ENCODE results near the gene EXOSC9.

EXOSC9 gene

DNA sequence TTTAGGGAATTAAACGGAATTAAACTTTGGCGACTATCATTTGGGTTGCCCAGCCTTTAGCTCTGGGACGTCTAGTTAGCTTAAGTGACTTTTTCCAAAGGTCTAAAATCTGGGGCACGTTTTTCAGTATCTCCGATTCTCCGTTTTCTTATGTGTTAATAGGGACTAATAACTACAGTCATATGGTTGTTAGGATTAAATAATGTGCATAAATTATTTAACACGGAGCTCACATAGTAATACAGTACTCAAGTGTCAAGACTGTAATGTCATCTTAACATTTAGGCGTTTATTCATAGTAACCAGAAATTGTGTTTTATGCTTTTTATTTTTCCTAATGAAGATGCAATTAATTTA is 23.0 kb downstream of the EXOSC9 start:
- no peak for DNase-seq
- peaks cover 17% of the 10 kb centered on the region for H3K4me1 Mint-ChIP-seq (ENCODE audit: low read depth)
- peaks cover 62% of the 10 kb centered on the region for H3K36me3 Mint-ChIP-seq (ENCODE audit: low read depth)
- peak overlapping the region; percentile 97 for H3K4me3 Mint-ChIP-seq
- no peaks in the 10 kb centered on the region for H3K9me3 Mint-ChIP-seq
- peak overlapping the region; percentile 91 for H3K27ac Mint-ChIP-seq
- H3K27me3 Mint-ChIP-seq: no peaks in the 10 kb centered on the region

DNA sequence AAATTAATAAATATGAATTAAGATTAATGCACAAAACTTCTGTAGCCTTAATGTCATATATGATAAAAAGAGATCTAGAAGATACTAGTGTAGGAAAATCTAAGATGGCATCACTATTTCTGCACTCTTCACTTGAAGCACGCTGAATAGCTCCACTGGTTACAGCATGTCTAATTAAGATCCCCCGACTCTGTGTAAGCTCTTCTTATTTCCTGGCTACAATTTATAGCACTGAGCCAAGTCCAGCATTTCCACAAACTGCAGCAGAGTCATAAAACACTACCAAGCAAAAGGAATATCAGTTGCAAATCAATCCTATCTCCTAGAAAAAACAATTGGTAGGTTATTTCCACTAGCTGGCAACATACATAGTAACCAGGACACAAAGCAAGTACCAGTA is 23.8 kb downstream of the EXOSC9 start:
- H3K4me1 Mint-ChIP-seq (ENCODE audit: low read depth): peaks cover 17% of the 10 kb centered on the region
- no peaks in the 10 kb centered on the region for H3K27me3 Mint-ChIP-seq
- H3K4me3 Mint-ChIP-seq: no peak overlapping the region
- DNase-seq: no peak
- no peaks in the 10 kb centered on the region for H3K9me3 Mint-ChIP-seq
- H3K36me3 Mint-ChIP-seq (ENCODE audit: low read depth): peaks cover 57% of the 10 kb centered on the region
- no peak overlapping the region for H3K27ac Mint-ChIP-seq

DNA sequence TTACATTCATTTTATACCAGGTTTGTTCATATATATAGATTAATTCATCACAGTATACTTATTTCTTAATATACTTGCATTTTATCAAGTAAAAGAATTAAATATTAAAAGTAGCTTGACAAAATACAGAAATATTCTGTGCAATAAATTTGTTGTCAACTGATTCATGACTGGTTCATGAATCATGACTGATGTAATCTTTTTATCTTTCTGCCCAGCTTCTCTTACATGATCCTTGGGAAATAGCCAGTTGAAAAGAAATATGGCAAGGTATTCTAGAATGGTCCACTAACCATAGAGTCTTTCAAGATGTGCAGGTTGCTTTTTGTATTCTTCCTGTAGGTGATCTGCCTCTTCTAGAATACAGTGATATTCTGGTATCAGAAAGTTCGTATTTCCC is 26.7 kb downstream of the EXOSC9 start:
- peaks cover 5% of the 10 kb centered on the region for H3K4me1 Mint-ChIP-seq (ENCODE audit: low read depth)
- no peak overlapping the region for H3K27ac Mint-ChIP-seq
- no peaks in the 10 kb centered on the region for H3K9me3 Mint-ChIP-seq
- H3K36me3 Mint-ChIP-seq (ENCODE audit: low read depth): peaks cover 48% of the 10 kb centered on the region
- no peak for DNase-seq
- no peak overlapping the region for H3K4me3 Mint-ChIP-seq
- no peaks in the 10 kb centered on the region for H3K27me3 Mint-ChIP-seq

DNA sequence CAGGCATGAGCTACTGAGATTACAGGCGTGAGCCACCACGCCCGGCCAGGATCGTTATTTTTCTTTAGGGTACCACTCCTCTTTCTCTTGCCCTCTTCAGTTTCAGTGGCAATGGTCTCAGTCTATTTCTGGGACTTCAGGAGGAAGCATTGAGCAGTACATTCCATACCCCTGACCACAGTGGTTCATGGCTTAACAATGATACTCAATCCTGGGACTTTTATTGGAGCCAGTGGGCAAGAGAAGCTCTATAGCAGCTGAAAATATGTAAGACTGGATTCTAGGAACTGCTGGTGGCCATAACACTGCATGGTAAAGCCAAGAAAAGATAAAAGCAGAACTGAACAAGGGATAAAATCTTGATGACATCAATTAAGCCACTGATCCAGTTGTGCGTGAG is 28.4 kb downstream of the EXOSC9 start:
- Mint-ChIP-seq H3K36me3 (ENCODE audit: low read depth) (peaks cover 47% of the 10 kb centered on the region), H3K4me1 (ENCODE audit: low read depth) (no peaks in the 10 kb centered on the region), H3K4me3 (no peak overlapping the region), H3K27ac (no peak overlapping the region), H3K27me3 (no peaks in the 10 kb centered on the region), H3K9me3 (no peaks in the 10 kb centered on the region)
- no peak for DNase-seq

DNA sequence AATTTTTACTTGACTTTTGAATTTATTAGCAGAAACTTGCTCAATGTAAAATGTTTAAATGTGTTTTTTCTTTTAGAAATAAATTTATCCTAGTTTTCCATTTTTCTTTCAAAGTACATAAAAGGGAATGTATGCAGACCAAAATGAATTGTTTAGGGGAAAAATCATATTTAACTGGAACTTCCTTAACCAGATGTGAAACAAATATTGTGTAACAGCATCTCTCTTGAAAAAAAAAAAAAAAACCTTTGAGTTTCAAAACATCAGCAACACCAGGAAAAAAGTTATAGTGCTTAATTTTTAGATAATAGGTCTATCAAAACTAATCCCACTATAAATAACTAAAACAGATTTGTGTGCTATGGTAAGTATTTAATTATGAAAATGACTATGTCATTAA is 37.0 kb downstream of the EXOSC9 start:
- Mint-ChIP-seq H3K9me3 (no peaks in the 10 kb centered on the region), H3K4me3 (no peak overlapping the region), H3K4me1 (ENCODE audit: low read depth) (no peaks in the 10 kb centered on the region)

DNA sequence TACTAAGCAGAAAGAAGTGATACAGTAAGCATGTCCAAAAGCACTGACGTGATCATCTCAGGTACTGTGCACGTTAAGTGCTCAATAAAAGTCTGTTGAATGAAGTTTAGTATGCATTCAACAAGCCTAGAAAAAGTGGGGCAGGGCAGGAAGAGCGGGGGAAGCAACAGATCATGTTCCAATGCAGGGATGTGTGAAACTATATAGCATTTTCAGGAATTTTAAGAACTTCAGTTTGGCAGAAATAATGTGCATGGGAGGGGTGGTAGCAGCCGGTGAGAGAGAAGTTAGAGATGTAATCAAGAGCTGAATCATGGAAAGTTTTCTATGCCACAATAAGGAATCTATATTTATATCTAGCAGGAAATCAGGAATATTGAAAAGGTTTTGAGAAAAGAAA is 41.7 kb downstream of the EXOSC9 start:
- Mint-ChIP-seq H3K4me3 (no peak overlapping the region), H3K9me3 (no peaks in the 10 kb centered on the region), H3K27me3 (no peaks in the 10 kb centered on the region), H3K4me1 (ENCODE audit: low read depth) (no peaks in the 10 kb centered on the region), H3K36me3 (ENCODE audit: low read depth) (peaks cover 66% of the 10 kb centered on the region), H3K27ac (no peak overlapping the region)
- no peak for DNase-seq

More for the DNA sequence above, 37.0 kb downstream of the EXOSC9 start:
- Mint-ChIP-seq H3K36me3 (ENCODE audit: low read depth) (peaks cover 50% of the 10 kb centered on the region), H3K27ac (no peak overlapping the region), H3K27me3 (no peaks in the 10 kb centered on the region)
- DNase-seq: no peak

DNA sequence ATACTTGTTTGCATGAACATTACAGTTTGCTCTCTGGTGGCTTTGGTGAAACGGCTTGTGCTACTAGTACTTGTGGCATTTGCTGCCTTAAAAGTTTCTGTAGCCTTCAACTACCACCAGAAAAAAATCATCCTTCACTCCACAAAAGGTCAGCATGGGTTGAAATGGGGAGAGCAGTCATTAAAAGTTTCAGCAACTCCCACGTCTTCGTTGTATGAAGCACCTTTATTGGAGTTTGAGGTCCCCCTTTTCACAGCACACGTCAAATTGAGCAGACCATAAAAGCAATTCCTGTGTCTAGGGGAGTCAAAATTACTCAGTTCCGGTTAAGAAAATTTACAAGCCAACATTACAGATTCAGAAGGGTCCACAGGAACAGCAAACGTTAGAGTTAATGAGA is 45.5 kb downstream of the EXOSC9 start:
- no peaks in the 10 kb centered on the region for H3K9me3 Mint-ChIP-seq
- no peaks in the 10 kb centered on the region for H3K27me3 Mint-ChIP-seq
- no peak overlapping the region for H3K27ac Mint-ChIP-seq
- no peak overlapping the region for H3K4me3 Mint-ChIP-seq
- no peaks in the 10 kb centered on the region for H3K4me1 Mint-ChIP-seq (ENCODE audit: low read depth)
- peaks cover 58% of the 10 kb centered on the region for H3K36me3 Mint-ChIP-seq (ENCODE audit: low read depth)
- no peak for DNase-seq

DNA sequence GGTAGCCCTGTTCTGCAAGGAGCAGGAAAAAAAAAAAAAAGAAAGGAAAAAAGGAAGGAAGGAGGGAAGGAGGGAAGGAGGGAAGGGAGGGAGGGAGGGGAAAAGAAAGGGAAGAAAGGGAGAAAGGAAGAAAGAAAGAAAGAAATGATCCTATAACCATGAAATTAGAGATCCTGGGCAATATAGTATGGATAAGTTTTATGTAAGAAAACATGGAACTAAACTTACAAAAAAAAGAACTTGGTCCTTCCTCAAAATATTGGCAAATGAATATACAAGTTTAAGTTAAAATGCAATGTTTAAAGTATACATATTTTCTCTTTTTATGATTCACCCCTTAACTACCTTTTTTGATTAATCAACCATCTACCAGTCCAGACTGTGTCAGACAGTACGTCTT is 50.2 kb downstream of the EXOSC9 start:
- no peaks in the 10 kb centered on the region for H3K27me3 Mint-ChIP-seq

DNA sequence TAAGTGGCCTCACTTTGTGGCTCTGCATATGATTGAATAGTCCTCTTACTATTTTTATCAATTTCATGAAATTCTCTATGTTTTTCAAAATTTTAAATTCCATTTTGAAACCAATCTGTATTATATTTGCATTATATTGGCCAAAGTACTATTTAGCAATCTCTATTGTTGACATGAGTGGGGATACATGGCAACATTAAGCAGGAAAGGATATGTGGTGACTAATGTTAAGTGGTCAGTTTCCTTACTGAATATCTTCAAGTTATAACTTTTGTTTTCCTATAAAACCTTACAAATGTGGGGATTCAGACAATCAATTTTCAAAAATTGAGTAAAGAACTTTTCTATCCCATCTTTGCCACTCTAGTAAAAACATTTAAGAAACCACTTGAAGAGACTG is 59.0 kb downstream of the EXOSC9 start:
- Mint-ChIP-seq H3K9me3 (no peaks in the 10 kb centered on the region), H3K4me3 (no peak overlapping the region), H3K4me1 (ENCODE audit: low read depth) (peaks cover 10% of the 10 kb centered on the region), H3K27ac (no peak overlapping the region), H3K36me3 (ENCODE audit: low read depth) (peaks cover 45% of the 10 kb centered on the region), H3K27me3 (no peaks in the 10 kb centered on the region)
- no peak for DNase-seq

More for the DNA sequence above, 50.2 kb downstream of the EXOSC9 start:
- no peaks in the 10 kb centered on the region for H3K4me1 Mint-ChIP-seq (ENCODE audit: low read depth)
- no peak for DNase-seq
- H3K4me3 Mint-ChIP-seq: no peak overlapping the region
- peaks cover 48% of the 10 kb centered on the region for H3K36me3 Mint-ChIP-seq (ENCODE audit: low read depth)
- H3K9me3 Mint-ChIP-seq: no peaks in the 10 kb centered on the region
- no peak overlapping the region for H3K27ac Mint-ChIP-seq

DNA sequence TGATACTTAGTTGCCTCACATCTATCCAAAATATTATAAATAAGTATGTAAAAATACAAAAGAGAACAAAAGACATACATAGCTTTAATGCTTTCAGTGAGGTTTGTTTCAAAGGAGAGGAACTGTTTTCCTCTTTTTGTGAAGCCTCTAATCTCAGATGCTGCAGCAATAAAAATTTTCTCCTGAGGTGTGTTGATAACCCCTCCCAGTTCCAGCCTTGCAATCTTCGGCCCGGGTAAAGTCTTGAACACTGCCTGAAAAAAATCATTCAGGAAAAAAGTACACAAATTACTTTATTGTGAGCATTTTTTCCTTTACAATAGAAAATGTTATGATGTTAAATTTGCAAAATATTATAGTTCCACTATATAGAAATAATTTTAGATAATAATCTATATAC is 60.3 kb downstream of the EXOSC9 start:
- H3K36me3 Mint-ChIP-seq (ENCODE audit: low read depth): peaks cover 51% of the 10 kb centered on the region
- no peaks in the 10 kb centered on the region for H3K27me3 Mint-ChIP-seq
- no peak overlapping the region for H3K27ac Mint-ChIP-seq

DNA sequence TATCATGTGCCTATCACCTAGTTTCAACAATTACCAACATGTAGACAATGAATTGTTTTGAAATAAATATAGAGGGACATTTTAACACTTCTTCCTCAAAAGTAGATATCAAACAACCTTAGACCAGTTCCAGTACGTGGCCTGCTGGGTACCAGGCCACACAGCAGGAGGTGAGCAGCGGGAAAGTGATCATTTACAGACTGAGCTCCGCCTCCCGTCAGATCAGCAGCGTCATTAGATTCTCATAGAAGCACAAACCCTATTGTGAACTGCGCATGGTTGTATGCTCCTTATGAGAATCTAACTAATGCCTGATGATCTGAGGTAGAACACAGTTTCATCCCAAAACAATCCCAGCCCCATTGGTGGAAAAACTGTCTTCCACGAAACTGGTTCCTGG is 62.7 kb downstream of the EXOSC9 start:
- no peaks in the 10 kb centered on the region for H3K9me3 Mint-ChIP-seq
- H3K36me3 Mint-ChIP-seq (ENCODE audit: low read depth): peaks cover 53% of the 10 kb centered on the region
- peaks cover 16% of the 10 kb centered on the region for H3K4me1 Mint-ChIP-seq (ENCODE audit: low read depth)
- DNase-seq: no peak
- no peaks in the 10 kb centered on the region for H3K27me3 Mint-ChIP-seq
- H3K27ac Mint-ChIP-seq: no peak overlapping the region
- H3K4me3 Mint-ChIP-seq: no peak overlapping the region

More for the DNA sequence above, 60.3 kb downstream of the EXOSC9 start:
- DNase-seq: no peak
- Mint-ChIP-seq H3K4me1 (ENCODE audit: low read depth) (peaks cover 13% of the 10 kb centered on the region), H3K4me3 (no peak overlapping the region), H3K9me3 (no peaks in the 10 kb centered on the region)
